Stimulated activated CD8-positive, alpha-beta memory T cell treated with anti-CD3 and anti-CD28 coated beads, Interleukin-4, amount 100 ng/mL, for 48 hours (primary cell): ENCODE data around the gene RAB40A.
"Not testable (repeated sequence)": the region's sequence is repeated elsewhere in the genome, so short reads cannot be mapped to it uniquely, and the experiment has no call there.

Experiments
- DNase-seq: peaks from one replicate; pipeline ENCODE4 v3.0.0-alpha.2; 2020

The RAB40A gene

DNA sequence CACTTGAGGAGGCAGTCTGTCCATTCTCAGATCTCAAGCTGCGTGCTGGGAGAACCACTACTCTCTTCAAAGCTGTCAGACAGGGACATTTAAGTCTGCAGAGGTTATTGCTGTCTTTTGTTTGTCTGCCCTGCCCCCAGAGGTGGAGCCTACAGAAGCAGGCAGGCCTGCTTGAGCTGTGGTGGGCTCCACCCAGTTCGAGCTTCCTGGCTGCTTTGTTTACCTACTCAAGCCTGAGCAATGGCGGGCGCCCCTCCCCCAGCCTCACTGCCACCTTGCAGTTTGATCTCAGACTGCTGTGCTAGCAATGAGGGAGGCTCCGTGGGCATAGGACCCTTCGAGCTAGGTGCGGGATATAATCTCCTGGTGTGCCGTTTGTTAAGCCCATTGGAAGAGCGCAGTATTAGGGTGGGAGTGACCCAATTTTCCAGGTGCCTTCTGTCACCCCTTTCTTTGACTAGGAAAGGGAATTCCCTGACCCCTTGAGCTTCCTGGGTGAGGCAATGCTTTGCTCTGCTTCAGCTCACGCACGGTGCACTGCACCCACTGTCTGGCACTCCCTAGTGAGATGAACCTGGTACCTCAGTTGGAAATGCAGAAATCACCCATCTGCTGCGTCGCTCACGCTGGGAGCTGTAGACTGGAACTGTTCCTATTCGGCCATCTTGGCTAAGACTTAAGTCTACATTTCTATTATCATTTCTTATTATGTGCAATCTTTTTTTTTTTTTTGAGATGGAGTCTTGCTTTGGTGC is 59.1 kb downstream of the RAB40A start:
- not testable (repeated sequence) for DNase-seq

DNA sequence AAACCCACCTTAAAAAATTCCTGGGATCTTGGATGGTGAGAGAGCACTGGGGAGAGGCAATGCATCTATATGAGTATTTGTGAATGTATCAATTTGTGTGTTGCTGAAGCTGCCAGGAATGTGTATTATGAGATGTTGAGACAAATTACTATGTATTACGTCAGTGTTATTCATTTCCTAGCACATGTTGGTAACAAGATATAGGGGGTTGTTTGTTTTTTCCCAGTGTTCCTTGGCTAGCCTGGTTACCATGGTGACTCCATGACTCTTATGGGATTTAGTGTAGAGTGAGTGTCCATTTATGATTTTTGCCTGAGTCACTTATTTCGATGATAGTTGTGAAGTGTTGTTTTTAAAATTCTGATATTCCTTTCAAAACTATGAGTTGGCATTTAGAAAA is 65.6 kb downstream of the RAB40A start:
- no peak for DNase-seq
